H9 (cell line): Measurements from ENCODE around the gene TLR6. TPM values are rescaled to one million over a fixed set of nuclear protein-coding genes. Genes with fewer than 3 reads are reported as not detected.

Experiments used
- DNase-seq: peaks from one replicate; pipeline ENCODE4 v3.0.0-alpha.2; 2017
- H2AFZ ChIP-seq: one replicate; pipeline ENCODE4 v1.6.1; 2013; ENCODE audit warnings: mild to moderate bottlenecking, low read length, control low read depth, moderate library complexity
- H2AK5ac ChIP-seq: 2 replicates; pipeline ENCODE4 v1.6.1; 2013; ENCODE audit warnings: low read length, control low read depth, mixed read lengths; ENCODE audit not compliant: insufficient read length
- H2BK120ac ChIP-seq: one replicate; pipeline ENCODE4 v1.6.1; 2013; ENCODE audit warnings: low read depth, mild to moderate bottlenecking, low read length, control low read depth, inconsistent platforms; ENCODE audit not compliant: poor library complexity, severe bottlenecking
- H2BK12ac ChIP-seq: 2 replicates; pipeline ENCODE4 v1.6.1; 2013; ENCODE audit warnings: low read length, control low read depth, mixed read lengths, low read depth; ENCODE audit not compliant: insufficient read length
- H2BK15ac ChIP-seq: 2 replicates; pipeline ENCODE4 v1.6.1; 2013; ENCODE audit warnings: low read depth, low read length, control low read depth
- H2BK20ac ChIP-seq: one replicate; pipeline ENCODE4 v1.6.1; 2013; ENCODE audit warnings: low read depth, mild to moderate bottlenecking, low read length, control low read depth, inconsistent platforms; ENCODE audit not compliant: poor library complexity, severe bottlenecking
- H2BK5ac ChIP-seq: 2 replicates; pipeline ENCODE4 v1.6.1; 2013; ENCODE audit warnings: low read length, control low read depth, mixed read lengths; ENCODE audit not compliant: insufficient read length
- H3K14ac ChIP-seq: 2 replicates; pipeline ENCODE4 v1.6.1; 2013; ENCODE audit warnings: low read length, control low read depth; ENCODE audit not compliant: insufficient read depth
- H3K18ac ChIP-seq: 2 replicates; pipeline ENCODE4 v1.6.1; 2013; ENCODE audit warnings: low read depth, mild to moderate bottlenecking, mixed read lengths, low read length, control low read depth; ENCODE audit not compliant: insufficient read length
- H3K23ac ChIP-seq: 2 replicates; pipeline ENCODE4 v1.6.1; 2013; ENCODE audit warnings: low read length, control low read depth, mixed read lengths, low read depth; ENCODE audit not compliant: insufficient read length
- H3K23me2 ChIP-seq: 2 replicates; pipeline ENCODE4 v1.6.1; 2013; ENCODE audit warnings: low read depth, mild to moderate bottlenecking, mixed read lengths, low read length, control low read depth; ENCODE audit not compliant: insufficient read length, poor library complexity, severe bottlenecking
- H3K27ac ChIP-seq: 2 replicates; pipeline ENCODE4 v1.5.1; 2013; ENCODE audit warnings: low read length, control low read depth, mixed read lengths, low read depth; ENCODE audit not compliant: insufficient read length
- H3K27me3 ChIP-seq: 2 replicates; pipeline ENCODE4 v1.6.1; 2013; ENCODE audit warnings: low read length, control low read depth, inconsistent platforms; ENCODE audit not compliant: insufficient read depth
- H3K4ac ChIP-seq: 2 replicates; pipeline ENCODE4 v1.6.1; 2013; ENCODE audit warnings: low read depth, mild to moderate bottlenecking, control low read depth, inconsistent platforms, low read length, moderate library complexity
- H3K4me1 ChIP-seq: 2 replicates; pipeline ENCODE4 v1.6.1; 2013; ENCODE audit warnings: low read length, control low read depth, inconsistent platforms; ENCODE audit not compliant: insufficient read depth
- H3K4me2 ChIP-seq: 2 replicates; pipeline ENCODE4 v1.6.1; 2013; ENCODE audit warnings: low read length, control low read depth, mixed read lengths; ENCODE audit not compliant: insufficient read length, insufficient read depth
- H3K56ac ChIP-seq: 2 replicates; pipeline ENCODE4 v1.6.1; 2013; ENCODE audit warnings: low read depth, mild to moderate bottlenecking, mixed read lengths, low read length, control low read depth; ENCODE audit not compliant: insufficient read length
- H3K79me1 ChIP-seq: 2 replicates; pipeline ENCODE4 v1.6.1; 2013; ENCODE audit warnings: low read depth, mild to moderate bottlenecking, moderate library complexity, low read length, control low read depth, inconsistent platforms; ENCODE audit not compliant: insufficient read depth, poor library complexity, severe bottlenecking
- H3K79me2 ChIP-seq: 2 replicates; pipeline ENCODE4 v1.6.1; 2013; ENCODE audit warnings: low read length, control low read depth, inconsistent platforms; ENCODE audit not compliant: insufficient read depth
- H3K9ac ChIP-seq: 2 replicates; pipeline ENCODE4 v1.6.1; 2013; ENCODE audit warnings: low read length, control low read depth, mixed read lengths; ENCODE audit not compliant: insufficient read length; ENCODE audit errors: extremely low read depth
- H3K9me3 ChIP-seq: one replicate; pipeline ENCODE4 v1.6.1; 2013; ENCODE audit warnings: low read depth, low read length, inconsistent platforms; ENCODE audit not compliant: control insufficient read depth
- H3T11ph ChIP-seq: one replicate; pipeline ENCODE4 v1.6.1; 2013; ENCODE audit warnings: mild to moderate bottlenecking, low read length, control low read depth, inconsistent platforms
- H4K20me1 ChIP-seq: one replicate; pipeline ENCODE4 v1.6.1; 2013; ENCODE audit not compliant: control insufficient read depth, insufficient read length, insufficient read depth
- H4K5ac ChIP-seq: 2 replicates; pipeline ENCODE4 v1.6.1; 2013; ENCODE audit warnings: low read depth, mild to moderate bottlenecking, mixed read lengths, low read length, control low read depth; ENCODE audit not compliant: insufficient read length
- H4K8ac ChIP-seq: replicated peaks from 2 replicates; pipeline ENCODE4 v1.6.1; 2013; ENCODE audit warnings: low read length, control low read depth, mixed read lengths, low read depth; ENCODE audit not compliant: insufficient read length
- H4K91ac ChIP-seq: 2 replicates; pipeline ENCODE4 v1.6.1; 2013; ENCODE audit warnings: low read depth, mild to moderate bottlenecking, moderate library complexity, mixed read lengths, low read length, control low read depth; ENCODE audit not compliant: insufficient read length
- H3K27ac Mint-ChIP-seq, 3 experiments: 2 replicates in 2 of 3; 3 replicates in 1 of 3; pipeline ENCODE4 v1.8.0; 2020 to 2021; ENCODE audit warnings: mixed read lengths in 3 of 3, mild to moderate bottlenecking in 1 of 3, moderate library complexity in 1 of 3
- H3K27me3 Mint-ChIP-seq: 2 replicates; pipeline ENCODE4 v1.8.0; 2021; ENCODE audit warnings: low read depth, mild to moderate bottlenecking, moderate library complexity, mixed read lengths
- H3K36me3 Mint-ChIP-seq, 3 experiments: 2 replicates in 2 of 3; 3 replicates in 1 of 3; pipeline ENCODE4 v1.8.0; 2020 to 2021; ENCODE audit warnings: low read depth in 3 of 3, mixed read lengths in 3 of 3; ENCODE audit not compliant: insufficient read depth in 1 of 3
- H3K4me1 Mint-ChIP-seq, 2 experiments: 2 replicates each; pipeline ENCODE4 v1.8.0; 2020; ENCODE audit warnings: mixed read lengths in 2 of 2
- H3K4me3 Mint-ChIP-seq, 2 experiments: 2 replicates in 1 of 2; 3 replicates in 1 of 2; pipeline ENCODE4 v1.8.0; 2020 to 2021; ENCODE audit warnings: mild to moderate bottlenecking in 2 of 2, mixed read lengths in 2 of 2, moderate library complexity in 1 of 2
- H3K9me3 Mint-ChIP-seq, 2 experiments: 2 replicates in 1 of 2; 3 replicates in 1 of 2; pipeline ENCODE4 v1.8.0; 2020; ENCODE audit warnings: mild to moderate bottlenecking in 2 of 2, mixed read lengths in 2 of 2, moderate library complexity in 1 of 2
- CTCF ChIP-seq: fragments of 200-600 bp; sonication (generic); conservative IDR thresholded peaks from 3 replicates; pipeline ENCODE4 v1.8.0; 2021; ENCODE audit warnings: antibody characterized with exemption, mild to moderate bottlenecking
- WGBS: extraction: QIAGEN DNeasy Blood & Tissue Kit; methylation state at CpG from one replicate; pipeline ENCODE4 v1.1.7; 2013; ENCODE audit warnings: missing lambda C conversion rate, low lambda C conversion rate, mixed read lengths; ENCODE audit not compliant: insufficient read length; ENCODE audit errors: extremely low coverage; 5-methylcytosine and 5-hydroxymethylcytosine counted together
- total RNA-seq: library from RNA; stranded (reverse); gene quantifications from 2 replicates; pipeline ENCODE4 v1.2.1, GENCODE V29; 2021

The TLR6 gene
- total RNA-seq, 1 experiment from 2014 or later, result 0.11 TPM

GRCh38 chr4:38872620-38873019 is 16.0 kb upstream of the TLR6 start:
- H2BK12ac ChIP-seq, result no peak overlapping the region
- Mint-ChIP-seq H3K27me3 (peaks cover 3% of the 10 kb centered on the region; the same call in 1 of the 2 replicates), H3K36me3 (peaks cover 5 to 12% (median 10%) of the 10 kb centered on the region in 3 experiments), H3K27ac (no peak overlapping the region), H3K4me3 (no peak overlapping the region), H3K4me1 (peaks cover 6 to 7% of the 10 kb centered on the region in 2 experiments), H3K9me3 (peaks cover 0 to 4% of the 10 kb centered on the region in 2 experiments; a peak in 2 of 5 replicates)
- no peak overlapping the region for H3K9ac ChIP-seq
- H4K20me1 ChIP-seq, result no peaks in the 10 kb centered on the region
- no peaks in the 10 kb centered on the region for H3K27me3 ChIP-seq
- H3K9me3 ChIP-seq, result no peaks in the 10 kb centered on the region
- H3K27ac ChIP-seq, result no peak overlapping the region
- no peak overlapping the region for H3K4me2 ChIP-seq
- H3K18ac ChIP-seq, result no peak overlapping the region
- H2BK15ac ChIP-seq, result no peak overlapping the region
- H3K56ac ChIP-seq, result no peak overlapping the region
- no peak overlapping the region for H2BK5ac ChIP-seq
- H3K14ac ChIP-seq, result no peak overlapping the region
- H3K23me2 ChIP-seq, result peaks cover 3% of the 10 kb centered on the region
- no peaks in the 10 kb centered on the region for H3K79me1 ChIP-seq
- H3T11ph ChIP-seq, result no peak overlapping the region
- no peak for DNase-seq
- peaks cover 3% of the 10 kb centered on the region; the same call in 1 of the 2 replicates for H3K4me1 ChIP-seq
- no peak overlapping the region for H4K8ac ChIP-seq
- no CpG with 5 or more reads among the region's 5 CpGs for WGBS
- no peak overlapping the region for H2AK5ac ChIP-seq
- no peak overlapping the region for H2BK120ac ChIP-seq
- H3K4ac ChIP-seq, result no peak overlapping the region
- H3K79me2 ChIP-seq, result no peaks in the 10 kb centered on the region
- no peak overlapping the region for H4K91ac ChIP-seq
- H4K5ac ChIP-seq, result no peak overlapping the region
- H2BK20ac ChIP-seq, result no peak overlapping the region
- H3K23ac ChIP-seq, result no peak overlapping the region
- no peak overlapping the region for H2AFZ ChIP-seq
- no peak for TF ChIP-seq CTCF
